Natural killer cell (primary cell): ENCODE data around the gene PLA1A. TPM values are rescaled to one million over a fixed set of nuclear protein-coding genes. Genes with fewer than 3 reads are reported as not detected.

ENCODE experiments used
- total RNA-seq, 4 donors: library from RNA; stranded (reverse); fragments of 120-200 nt in 1 of 4; gene quantifications; one replicate each; pipeline versions ENCODE4 v1.2.3 to v1.2.4, GENCODE V29; 2013 to 2022

The PLA1A gene
- total RNA-seq, 3 donors from 2014 or later (not counting 1 experiment from before 2014, with no cell fraction given) = 0.20 to 0.34 TPM; not detected in 1

Other genes starting within 250 kb of the PLA1A start
- gene TMEM39A, start 134.3 kb upstream of the PLA1A start, total RNA-seq = 10 to 100 TPM; 64.2 to 76.5 (median 64.7) TPM
- gene POGLUT1, start 128.9 kb upstream of the PLA1A start, total RNA-seq = 10 to 100 TPM; 29.4 to 38.1 (median 29.8) TPM
- gene TIMMDC1, start 99.3 kb upstream of the PLA1A start, total RNA-seq = 10 to 100 TPM; 31.9 to 50.1 (median 34.1) TPM
- 1 to 10 TPM in 1 of 3 donors, under 1 TPM in 1, not detected in 1; 0.40 to 1.1 TPM for gene CD80, start 38.3 kb upstream of the PLA1A start, total RNA-seq
- gene ADPRH, start 18.4 kb upstream of the PLA1A start, total RNA-seq = 1 to 10 TPM; 3.8 to 6.2 (median 4.5) TPM
- gene POPDC2, start 62.7 kb downstream of the PLA1A start, total RNA-seq = 1 to 10 TPM; 6.2 to 8.0 (median 7.9) TPM
- gene COX17, start 79.5 kb downstream of the PLA1A start, total RNA-seq = 10 to 100 TPM; 35.6 to 44.8 (median 40.6) TPM
- gene CFAP91, start 105.1 kb downstream of the PLA1A start, total RNA-seq = under 1 TPM in 1 of 3 donors, not detected in 2; 0.14 TPM
- under 1 TPM; 0.13 to 0.25 (median 0.16) TPM for gene NR1I2, start 184.2 kb downstream of the PLA1A start, total RNA-seq